Heart left ventricle (tissue), 16 donors: Measurements from ENCODE around the gene ANO4. TPM values are rescaled to one million over a fixed set of nuclear protein-coding genes. Genes with fewer than 3 reads are reported as not detected.

Experiments used
- ATAC-seq, 4 donors: fragments of 200-7000 bp; cut with Tn5 transposase; one replicate each; pipeline ENCODE4 v1.9.1; 2020 to 2022; ENCODE audit warnings: moderate library complexity in 4 of 4, mild to moderate bottlenecking in 3 of 4, moderate number of reproducible peaks in 1 of 4
- DNase-seq, 5 donors: peaks; one replicate each; pipeline ENCODE4 v3.0.0-alpha.2; 2020
- H3K27ac ChIP-seq, 12 donors: fragments of 200-600 bp; sonication (generic) in 4 of 12; one replicate each; pipeline versions ENCODE4 v1.5.0 to v1.8.0; 2016 to 2022; ENCODE audit warnings: mild to moderate bottlenecking in 2 of 12
- H3K27me3 ChIP-seq, 9 donors: fragments of 200-600 bp; sonication (generic) in 2 of 9; one replicate each; pipeline versions ENCODE4 v1.5.1 to v1.8.0; 2016 to 2022; ENCODE audit warnings: mild to moderate bottlenecking in 3 of 9
- H3K36me3 ChIP-seq, 9 donors: fragments of 200-600 bp; sonication (generic) in 2 of 9; one replicate each; pipeline versions ENCODE4 v1.5.0 to v1.8.0; 2018 to 2022; ENCODE audit warnings: mild to moderate bottlenecking in 2 of 9
- H3K4me1 ChIP-seq, 12 donors: fragments of 200-600 bp; sonication (generic) in 4 of 12; one replicate each; pipeline versions ENCODE4 v1.5.0 to v1.8.0; 2016 to 2022; ENCODE audit warnings: mild to moderate bottlenecking in 3 of 12
- H3K4me3 ChIP-seq, 12 donors: fragments of 200-600 bp; sonication (generic) in 4 of 12; one replicate each; pipeline versions ENCODE4 v1.5.0 to v1.8.0; 2017 to 2022; ENCODE audit warnings: mild to moderate bottlenecking in 9 of 12, moderate library complexity in 4 of 12
- H3K9me3 ChIP-seq, 12 donors: fragments of 200-600 bp; sonication (generic) in 4 of 12; one replicate each; pipeline versions ENCODE4 v1.5.0 to v1.8.0; 2016 to 2022; ENCODE audit warnings: mild to moderate bottlenecking in 1 of 12
- POLR2A ChIP-seq, 2 donors: fragments of 450-650 bp; IDR thresholded peaks; one replicate each; pipeline ENCODE4 v1.6.1; 2017; ENCODE audit warnings: antibody characterized with exemption in 2 of 2, mild to moderate bottlenecking in 2 of 2, moderate library complexity in 2 of 2
- WGBS, 4 donors: extraction: QIAGEN DNeasy Blood & Tissue Kit in 2 of 4; methylation state at CpG; one replicate each; pipeline versions ENCODE4 v1.1.5 to v1.1.7; 2013 to 2018; 5-methylcytosine and 5-hydroxymethylcytosine counted together
- intact Hi-C, 10 donors: fragments of 100-400 bp; cut with DNase I; formaldehyde crosslinking; loops; one replicate each; pipeline versions ENCODE4 v1.11.1 to v1.14.2; 2022
- polyA plus RNA-seq, 2 donors: library from polyadenylated mRNA; stranded (reverse); fragments of 200-250 nt; gene quantifications; one replicate each; pipeline ENCODE4 v1.2.3, GENCODE V29; 2013
- total RNA-seq, 9 donors: library from RNA; depleted of rRNA in 2 of 9; stranded (reverse); fragments of >200 nt in 2 of 9; fragmentation: NEBNext Ultra II Directional in 3 of 9; extraction: Animal tissue kit (Norgen Biotek cat#: 25700) in 3 of 9; gene quantifications; one replicate each; pipeline versions ENCODE4 v1.1.0 to v1.2.4, GENCODE V29; 2016 to 2023
- TF ChIP-seq, protein P1 (sequence below), 12 donors: fragments of 200-600 bp; sonication (generic) in 4 of 12; IDR thresholded peaks; one replicate each; pipeline versions ENCODE4 v1.5.0 to v1.8.0; 2018 to 2022; ENCODE audit warnings: antibody characterized with exemption in 12 of 12, mild to moderate bottlenecking in 5 of 12
- donor health status: ischemic (EF 13 %, LVEDD 7.1; RV severe dilation, severe dysfunction).
- donor health status: healthy with polysubstance abuse.
- donor health status: DM: no; HTN: yes; CAD: no.
- donor health status: DM: no; HTN: no; CAD: no.
- donor health status: ischemic (EF 25% LVEDD 6.9; RV normal size, moderate dysfunction).
- donor health status: ischemic (EF 25% LVEDD 5.7; RV mildly dilated, moderate dysfunction).
- donor health status: healthy.
- donor health status: DM: yes; HTN: yes; CAD: no.
- donor health status: ischemic (EF 35%, LVEDD 5.7; RV mildly dilated, moderate dysfunction).
- donor health status: nonischemic (EF 11% LVEDD 7.7; RV severe dilation, severe dysfunction).
- donor health status: DM: yes; HTN: yes; CAD: no.
- donor health status: PGD.
- donor health status: ischemic (EF 29% LVEDD 5.4; RV normal size, mild dysfunction).
- donor health status: nonischemic (EF 23%, LVEDD 6.1; RV moderate dilation, normal function).

ANO4 gene
- total and polyA plus RNA-seq, 11 donors, result 0.05 to 0.50 (median 0.12) TPM; not detected in 6

DNA sequence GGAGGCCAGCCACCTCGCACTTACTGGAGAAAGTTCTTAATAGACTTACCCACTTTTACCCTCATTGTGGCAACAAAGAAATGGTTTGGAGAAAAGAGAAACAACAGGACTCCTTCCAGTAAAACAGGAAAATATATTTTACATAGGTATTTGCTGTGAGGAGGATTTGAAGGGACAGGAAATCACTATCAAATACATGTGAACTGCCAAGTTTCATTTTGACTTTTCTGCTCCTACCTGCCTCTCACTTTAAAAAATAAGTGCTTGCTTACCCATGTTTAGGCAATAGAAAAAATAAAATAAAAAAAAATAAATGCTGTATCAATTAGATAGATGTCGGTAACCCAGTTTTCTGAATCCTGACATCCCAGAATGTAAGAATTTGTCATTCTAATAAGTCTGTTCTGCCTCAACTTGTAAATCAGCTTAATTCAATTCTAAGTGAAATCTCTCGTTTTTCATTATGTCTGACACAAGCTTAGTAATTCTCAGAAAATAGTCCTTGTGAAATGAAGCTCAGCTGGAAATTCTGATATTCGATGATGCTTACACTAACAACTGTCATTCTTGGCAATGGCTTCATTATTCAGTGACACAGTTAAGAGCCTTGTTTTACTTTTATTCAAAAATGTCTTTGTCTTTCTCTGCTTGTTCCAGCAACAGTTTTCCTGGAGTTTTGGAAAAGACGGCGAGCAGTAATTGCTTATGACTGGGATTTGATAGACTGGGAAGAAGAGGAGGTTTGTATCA lies 284.1 kb downstream of the ANO4 start:
- Histone ChIP-seq H3K4me3 (no peak overlapping the region), H3K9me3 (no peaks in the 10 kb centered on the region), H3K27ac (no peak overlapping the region), H3K36me3 (no peaks in the 10 kb centered on the region), H3K4me1 (peaks cover 0 to 9% (median 0%) of the 10 kb centered on the region in 12 donors), H3K27me3 (no peaks in the 10 kb centered on the region)
- no peak for ATAC-seq
- intact Hi-C loops, result no loop called here
- no peak for DNase-seq
- TF ChIP-seq POLR2A (IDR thresholded peaks at IDR 0.05), result no peak
- TF ChIP-seq, protein P1, sequence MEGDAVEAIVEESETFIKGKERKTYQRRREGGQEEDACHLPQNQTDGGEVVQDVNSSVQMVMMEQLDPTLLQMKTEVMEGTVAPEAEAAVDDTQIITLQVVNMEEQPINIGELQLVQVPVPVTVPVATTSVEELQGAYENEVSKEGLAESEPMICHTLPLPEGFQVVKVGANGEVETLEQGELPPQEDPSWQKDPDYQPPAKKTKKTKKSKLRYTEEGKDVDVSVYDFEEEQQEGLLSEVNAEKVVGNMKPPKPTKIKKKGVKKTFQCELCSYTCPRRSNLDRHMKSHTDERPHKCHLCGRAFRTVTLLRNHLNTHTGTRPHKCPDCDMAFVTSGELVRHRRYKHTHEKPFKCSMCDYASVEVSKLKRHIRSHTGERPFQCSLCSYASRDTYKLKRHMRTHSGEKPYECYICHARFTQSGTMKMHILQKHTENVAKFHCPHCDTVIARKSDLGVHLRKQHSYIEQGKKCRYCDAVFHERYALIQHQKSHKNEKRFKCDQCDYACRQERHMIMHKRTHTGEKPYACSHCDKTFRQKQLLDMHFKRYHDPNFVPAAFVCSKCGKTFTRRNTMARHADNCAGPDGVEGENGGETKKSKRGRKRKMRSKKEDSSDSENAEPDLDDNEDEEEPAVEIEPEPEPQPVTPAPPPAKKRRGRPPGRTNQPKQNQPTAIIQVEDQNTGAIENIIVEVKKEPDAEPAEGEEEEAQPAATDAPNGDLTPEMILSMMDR (IDR thresholded peaks at IDR 0.05), result no peak
- 63 to 73% (median 70%) methylated on average over 6 of the region's 6 CpGs for WGBS, 4 donors

DNA sequence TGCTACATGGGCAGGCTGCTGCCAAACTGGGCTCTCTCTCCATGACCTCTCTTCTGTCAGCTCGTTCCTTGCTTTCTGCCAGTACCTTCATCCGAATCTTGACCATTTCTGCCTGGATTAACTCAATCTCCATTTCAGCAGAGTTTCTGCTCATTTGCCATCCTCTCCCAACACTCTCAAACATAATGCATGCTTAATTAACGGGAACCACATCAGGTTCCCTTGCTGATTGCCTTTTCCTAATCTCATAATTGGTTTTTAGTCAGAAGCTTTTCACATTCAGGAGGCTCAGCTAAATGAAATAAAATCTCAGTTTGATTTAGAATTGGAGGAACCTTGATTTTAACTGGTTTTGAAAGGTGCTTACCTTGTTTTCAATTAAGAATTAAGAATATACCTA lies 288.1 kb downstream of the ANO4 start:
- 46 to 84% (median 59%) methylated on average over 3 of the region's 3 CpGs for WGBS, 4 donors
- intact Hi-C loops, result no loop called here
- Histone ChIP-seq H3K27ac (no peak overlapping the region), H3K27me3 (no peaks in the 10 kb centered on the region), H3K4me1 (peaks cover 0 to 6% (median 0%) of the 10 kb centered on the region in 12 donors), H3K4me3 (no peak overlapping the region), H3K9me3 (no peaks in the 10 kb centered on the region), H3K36me3 (no peaks in the 10 kb centered on the region)
- DNase-seq (no peak), ATAC-seq (no peak)
- TF ChIP-seq, protein P1 (IDR thresholded peaks at IDR 0.05), result no peak
- TF ChIP-seq POLR2A (IDR thresholded peaks at IDR 0.05), result no peak

DNA sequence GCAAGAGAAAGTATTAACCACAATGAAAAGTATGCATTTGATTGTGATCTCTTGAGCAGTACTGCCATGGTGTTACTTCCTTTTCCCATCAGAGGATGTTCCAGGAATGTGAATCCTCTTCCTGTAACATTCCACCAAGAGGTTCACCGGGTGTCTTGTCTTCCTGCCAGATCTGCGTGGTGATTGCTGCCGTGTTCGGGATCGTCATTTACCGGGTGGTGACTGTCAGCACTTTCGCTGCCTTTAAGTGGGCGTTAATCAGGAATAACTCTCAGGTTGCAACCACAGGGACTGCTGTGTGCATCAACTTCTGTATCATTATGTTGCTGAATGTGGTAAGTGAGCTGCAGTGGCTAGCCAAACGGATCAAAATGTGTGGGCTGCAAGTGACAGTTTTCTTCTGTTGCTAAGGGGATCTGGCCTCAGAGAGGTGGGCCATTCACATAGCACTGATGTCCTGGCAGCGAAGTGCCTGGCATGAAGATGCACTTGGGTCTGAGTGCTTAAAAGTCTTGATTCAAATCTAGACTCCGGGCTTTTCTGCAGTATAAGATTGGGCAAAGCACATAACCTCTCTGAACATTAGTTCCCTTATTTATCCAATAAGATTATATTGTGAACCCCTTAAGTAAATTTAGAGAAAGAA lies 292.0 kb downstream of the ANO4 start:
- WGBS, 4 donors, result 17 to 23% (median 21%) methylated on average over 8 to 11 of the region's 11 CpGs
- no peak overlapping the region for H3K27ac ChIP-seq
- H3K4me3 ChIP-seq, result no peak overlapping the region
- H3K27me3 ChIP-seq, result no peaks in the 10 kb centered on the region
- H3K9me3 ChIP-seq, result no peaks in the 10 kb centered on the region
- no peak for TF ChIP-seq POLR2A (IDR thresholded peaks at IDR 0.05)
- TF ChIP-seq, protein P1 (IDR thresholded peaks at IDR 0.05), result no peak
- no peaks in the 10 kb centered on the region for H3K36me3 ChIP-seq
- H3K4me1 ChIP-seq, result no peaks in the 10 kb centered on the region
- ATAC-seq (no peak), DNase-seq (peak in 1 of 5 donors; percentile 46)
- intact Hi-C loops, result no loop called here

DNA sequence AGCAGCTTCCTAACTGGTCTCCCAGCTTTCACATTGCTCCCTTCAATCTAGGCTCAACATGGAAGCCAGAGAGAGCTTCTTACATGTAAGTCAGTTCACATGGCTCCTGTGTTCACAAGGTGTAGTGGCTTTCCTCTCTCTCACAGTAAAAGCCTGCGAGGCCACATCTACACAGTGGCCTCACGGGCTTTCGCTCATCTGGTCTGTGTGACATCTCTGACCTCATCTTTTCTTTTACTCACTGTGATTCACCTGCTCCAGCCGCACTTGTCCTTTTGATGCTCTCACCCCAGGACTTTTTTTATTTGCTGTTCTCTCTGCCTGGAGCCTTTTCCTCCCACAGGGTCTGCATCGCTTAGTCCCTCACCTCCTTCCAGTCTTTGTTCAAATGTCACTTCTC lies 293.3 kb downstream of the ANO4 start:
- DNase-seq, result no peak
- 81 to 89% (median 85%) methylated on average over 5 of the region's 5 CpGs for WGBS, 4 donors
- no peak overlapping the region for H3K4me3 ChIP-seq
- no peaks in the 10 kb centered on the region for H3K4me1 ChIP-seq
- no peaks in the 10 kb centered on the region for H3K27me3 ChIP-seq
- no peak for ATAC-seq
- H3K36me3 ChIP-seq, result no peaks in the 10 kb centered on the region
- TF ChIP-seq POLR2A (IDR thresholded peaks at IDR 0.05), result no peak
- TF ChIP-seq, protein P1 (IDR thresholded peaks at IDR 0.05), result no peak
- intact Hi-C loops, result no loop called here
- H3K27ac ChIP-seq, result no peak overlapping the region
- H3K9me3 ChIP-seq, result no peaks in the 10 kb centered on the region
